Measurements from ENCODE around the gene TBC1D4.
"Not testable (repeated sequence)": the region's sequence is repeated elsewhere in the genome, so short reads cannot be mapped to it uniquely, and the experiment has no call there.

TBC1D4 gene

GRCh38 chr13:75446874-75447273 lies 35.1 kb downstream of the TBC1D4 start:
- DNase-seq = no peak

DNA sequence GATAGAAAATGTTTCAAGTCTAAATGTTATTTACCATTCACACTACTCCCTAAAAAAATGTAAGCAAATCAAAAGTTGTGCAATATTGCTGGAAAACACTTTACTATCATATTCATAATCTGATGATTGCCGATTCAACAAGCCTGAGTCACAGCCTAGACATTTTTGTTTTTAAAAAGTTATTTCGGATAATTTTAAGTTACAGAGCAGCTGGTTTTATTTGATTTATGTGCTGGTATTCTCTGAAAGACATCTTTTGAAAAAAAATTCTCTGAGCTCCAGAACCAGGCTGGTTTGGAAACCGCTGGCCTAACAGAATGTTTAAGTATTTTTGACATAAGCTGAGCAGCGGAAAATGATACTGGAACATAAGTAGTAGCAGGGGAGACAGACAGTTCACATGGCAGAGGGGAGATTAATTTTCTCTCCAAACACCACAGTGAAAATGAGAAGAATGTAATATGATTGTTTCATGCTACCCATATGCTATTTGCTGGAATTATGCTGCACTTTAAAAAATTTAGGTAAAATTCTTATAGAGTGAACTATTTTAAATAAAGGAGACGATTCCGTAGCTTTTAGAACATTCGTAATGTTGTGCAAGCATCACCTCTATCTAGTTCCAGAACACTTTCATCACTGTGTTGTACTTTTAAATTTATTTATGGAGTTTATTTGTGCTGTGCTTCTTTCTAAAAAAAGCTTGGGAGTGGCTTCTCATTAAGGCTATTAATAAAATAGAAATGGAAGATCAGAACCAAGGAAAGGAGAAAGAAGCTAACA lies 36.1 kb downstream of the TBC1D4 start:
- no peak for DNase-seq

DNA sequence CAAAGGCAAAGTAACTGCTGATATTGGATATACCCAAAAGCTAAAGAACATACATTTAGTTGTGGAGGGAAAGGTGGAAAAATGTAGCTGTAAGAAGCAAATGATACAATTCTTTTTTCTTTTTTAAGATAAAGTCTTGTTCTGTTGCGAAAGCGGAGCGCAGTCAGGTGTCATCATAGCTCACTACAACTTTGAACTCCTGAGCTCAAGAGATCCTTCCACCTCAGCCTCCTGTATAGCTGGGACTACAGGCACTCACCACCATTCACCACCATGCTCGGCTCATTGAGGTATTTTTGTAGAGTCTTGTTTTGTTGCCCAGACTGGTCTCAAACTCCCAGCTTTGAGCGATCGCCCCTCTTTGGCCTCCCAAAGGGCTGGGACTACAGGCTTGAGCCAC lies 38.0 kb downstream of the TBC1D4 start:
- DNase-seq = no peak

- no peak for DNase-seq
Measured at GRCh38 chr13:75443356-75443958, 38.5 kb downstream of the TBC1D4 start.

DNA sequence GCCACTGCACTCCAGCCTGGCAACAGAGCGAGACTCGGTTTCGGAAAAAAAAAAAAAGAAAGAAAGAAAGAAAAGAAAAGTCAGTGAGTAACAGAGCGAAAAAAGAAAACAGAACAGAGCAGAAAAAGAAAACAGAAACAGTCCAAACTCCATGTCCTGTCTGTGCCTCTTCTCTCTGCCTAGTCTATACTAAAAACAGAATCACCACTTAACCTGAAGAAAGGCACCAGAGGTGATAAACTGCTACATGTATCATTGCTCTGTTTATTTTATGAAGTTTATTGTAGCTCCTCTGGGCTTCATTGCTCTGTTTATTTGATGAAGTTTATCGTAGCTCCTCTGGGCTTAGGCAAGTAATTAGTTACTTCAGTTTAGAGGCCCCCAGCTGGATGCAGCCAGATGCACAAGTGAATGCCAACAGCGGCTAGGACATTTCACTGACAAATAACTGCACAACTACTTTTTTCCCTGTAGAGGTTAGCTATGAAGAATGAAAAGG lies 39.2 kb downstream of the TBC1D4 start:
- DNase-seq = no peak

DNA sequence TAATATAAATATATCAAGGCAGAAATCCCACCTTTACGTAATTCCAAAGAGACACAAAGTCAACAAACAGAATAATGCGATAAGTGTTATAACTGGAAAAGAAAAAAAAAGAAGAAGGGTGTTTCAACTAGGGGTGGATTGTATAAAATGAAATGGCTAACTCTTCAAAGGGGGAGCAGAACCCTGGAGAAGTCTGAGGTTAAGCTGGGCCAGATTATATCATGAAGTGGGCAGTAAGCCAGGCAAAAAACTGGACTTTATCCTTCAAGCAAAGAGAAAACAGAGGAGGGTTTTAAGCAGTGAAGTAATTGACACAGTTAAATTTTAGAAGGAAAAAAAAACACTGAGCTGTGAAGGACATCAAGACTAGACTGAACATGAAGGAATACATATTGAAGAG lies 41.9 kb downstream of the TBC1D4 start:
- DNase-seq = no peak

DNA sequence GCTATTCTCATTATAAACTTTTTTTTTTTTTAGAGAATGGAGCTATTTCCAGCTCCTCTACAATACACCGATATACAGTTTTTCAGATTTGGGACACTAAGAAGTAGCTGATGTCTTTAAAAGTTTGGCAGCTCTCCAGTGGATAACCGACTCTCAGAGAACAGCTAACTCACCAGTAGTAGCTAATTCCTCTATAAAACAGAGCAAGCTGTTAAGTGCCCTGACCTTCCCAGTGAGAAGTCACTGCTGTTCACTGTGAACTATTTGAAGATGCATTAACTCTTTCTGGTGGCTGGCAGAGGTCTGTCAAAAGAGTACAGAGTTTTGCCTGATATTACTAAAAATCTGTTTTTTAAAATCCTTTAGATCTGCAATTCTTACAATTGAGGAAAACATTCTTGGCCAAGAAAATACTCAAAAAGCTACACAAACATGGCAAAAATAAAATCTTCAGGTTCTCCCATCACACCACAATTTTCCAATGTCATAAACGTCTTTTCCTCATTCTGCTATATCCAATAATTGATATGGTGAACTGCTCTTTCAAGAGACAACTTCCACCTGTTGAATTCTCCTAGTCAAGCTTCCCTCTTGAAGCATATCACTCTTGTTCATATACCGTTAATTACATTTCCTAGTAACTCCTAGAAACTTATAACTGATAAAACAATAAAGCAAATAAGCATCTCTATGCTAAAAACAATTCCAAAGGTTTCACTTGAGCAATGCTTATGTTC lies 44.2 kb downstream of the TBC1D4 start:
- DNase-seq = no peak

DNA sequence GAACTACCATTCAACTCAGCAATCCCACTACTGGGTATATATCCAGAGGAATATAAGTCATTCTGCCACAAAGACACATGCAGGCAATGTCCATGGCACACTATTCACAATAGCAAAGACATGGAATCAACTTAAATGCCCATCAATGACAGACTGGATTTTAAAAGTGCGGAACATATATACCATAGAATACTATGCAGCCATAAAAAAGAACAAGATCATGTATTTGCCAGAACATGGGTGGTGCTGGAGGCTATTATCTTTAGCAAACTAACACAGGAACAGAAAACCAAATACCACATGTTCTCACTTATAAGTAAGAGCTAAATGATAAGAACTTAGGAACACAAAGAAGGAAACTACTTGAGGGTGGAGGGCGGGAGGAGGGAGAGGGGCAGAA lies 47.8 kb downstream of the TBC1D4 start:
- not testable (repeated sequence) for DNase-seq

DNA sequence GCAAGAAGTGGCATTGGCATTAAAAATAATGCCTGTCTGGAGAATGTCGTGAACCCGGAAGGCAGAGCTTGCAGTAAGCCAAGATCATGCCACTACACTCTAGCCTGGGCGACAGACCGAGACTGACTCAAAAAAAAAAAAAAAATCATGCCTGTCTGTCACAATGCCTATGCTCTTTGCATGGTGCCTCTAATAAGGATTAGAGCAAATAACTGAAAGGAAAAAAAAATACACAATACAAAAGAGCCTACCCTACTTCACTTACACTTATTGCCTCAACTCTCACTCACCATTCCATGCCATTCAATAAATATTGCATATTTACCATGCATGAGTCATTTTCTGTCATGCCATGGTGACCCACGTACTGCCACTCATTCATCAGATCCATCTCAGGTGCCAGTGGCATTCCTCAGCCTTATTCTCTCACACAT lies 49.1 kb downstream of the TBC1D4 start:
- DNase-seq = no peak

DNA sequence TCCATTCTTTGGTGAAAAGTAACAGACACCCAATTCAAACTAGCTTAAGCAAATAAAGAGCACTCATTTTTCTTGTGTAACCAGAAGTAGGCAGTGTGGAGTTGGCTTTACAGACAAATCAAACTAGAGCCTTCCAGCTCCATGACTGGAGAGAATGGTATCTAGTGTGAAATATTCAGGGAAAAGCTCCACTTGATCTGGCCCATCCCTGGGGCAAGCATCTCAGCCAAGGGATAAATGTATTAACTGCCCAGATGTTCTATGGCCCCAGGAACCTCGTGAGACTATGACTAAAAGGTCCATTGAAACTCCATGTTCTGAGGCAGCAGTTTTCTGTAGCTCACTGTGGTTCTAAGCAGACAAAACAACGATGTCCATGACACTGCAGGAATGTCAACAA lies 49.9 kb downstream of the TBC1D4 start:
- no peak for DNase-seq

DNA sequence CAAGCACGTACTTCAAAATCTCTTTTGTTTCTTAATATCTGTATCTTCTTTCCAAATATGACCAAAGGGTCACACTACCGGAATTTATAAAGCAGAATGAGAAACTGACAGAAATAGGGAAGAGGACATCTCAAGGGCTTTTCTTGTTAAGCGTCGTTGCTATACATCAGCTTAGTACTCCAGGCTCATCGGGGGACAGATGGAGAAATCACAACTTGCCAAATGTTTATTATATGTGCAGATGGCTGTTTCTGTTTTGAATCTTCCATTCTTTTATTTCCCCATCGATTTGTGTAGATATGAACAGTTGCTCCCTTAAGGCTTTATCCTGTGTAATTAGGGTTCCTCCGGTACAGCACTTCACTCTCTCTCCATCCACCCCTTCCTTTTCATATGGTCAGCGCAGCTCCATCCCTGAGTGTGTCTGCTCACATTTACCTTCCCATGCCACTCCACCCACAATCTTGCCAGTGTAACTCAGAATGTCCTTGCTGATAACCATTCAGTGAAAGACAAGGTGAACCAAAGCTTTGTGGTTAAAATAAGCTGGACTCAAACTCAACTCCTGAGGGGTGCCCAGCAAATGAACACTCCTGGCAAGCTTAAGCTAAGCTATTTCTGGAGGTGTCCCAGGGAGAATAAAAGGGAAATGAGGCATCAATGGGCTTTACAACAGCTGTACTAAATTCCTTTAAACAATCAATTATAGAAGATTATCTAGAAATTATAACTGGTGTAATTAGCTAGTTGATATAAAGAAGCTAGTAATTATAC lies 51.3 kb downstream of the TBC1D4 start:
- DNase-seq = no peak

GRCh38 chr13:75426421-75426820 lies 55.5 kb downstream of the TBC1D4 start:
- no peak for DNase-seq

GRCh38 chr13:75425216-75426009 lies 56.6 kb downstream of the TBC1D4 start:
- no peak for DNase-seq

- DNase-seq = no peak
Measured at GRCh38 chr13:75423946-75424345, 58.0 kb downstream of the TBC1D4 start.

DNA sequence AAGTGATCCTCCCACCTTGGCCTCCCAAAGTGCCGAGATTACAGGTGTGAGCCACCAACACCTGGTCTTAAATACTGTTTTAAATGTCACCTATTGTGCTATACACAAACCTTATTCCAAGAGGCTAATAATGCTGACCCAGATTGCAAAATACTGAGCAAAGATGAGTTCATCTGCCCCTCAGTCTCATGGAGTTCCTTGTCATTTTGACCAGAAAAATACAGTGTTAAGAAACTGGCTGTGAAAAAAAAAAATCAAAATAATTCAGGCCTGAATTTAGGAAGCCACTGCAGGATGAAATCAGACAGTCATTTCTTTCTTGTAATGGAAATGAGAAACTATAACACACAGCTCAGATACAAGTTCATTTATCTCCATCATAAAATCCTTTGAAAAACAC lies 59.9 kb downstream of the TBC1D4 start:
- no peak for DNase-seq

DNA sequence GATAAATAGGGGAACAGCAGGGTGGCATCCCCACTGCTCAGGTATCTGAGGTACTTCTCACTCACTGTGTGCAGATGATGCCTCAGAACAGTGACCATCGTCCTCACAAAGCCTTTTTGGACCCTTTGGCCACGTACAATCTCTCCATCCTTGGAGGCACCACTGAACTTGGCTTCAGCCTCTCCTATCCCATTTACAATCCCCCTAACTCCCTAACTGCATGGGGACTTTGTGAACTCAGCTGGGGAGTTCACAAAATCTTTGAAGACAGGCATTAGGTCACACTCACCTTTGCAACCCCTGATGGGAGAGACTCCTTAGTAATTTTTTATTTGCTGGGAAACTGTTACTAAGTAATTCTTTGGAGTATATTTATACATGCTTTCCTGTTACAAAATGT lies 60.8 kb downstream of the TBC1D4 start:
- no peak for DNase-seq

GRCh38 chr13:75419656-75420055 lies 62.3 kb downstream of the TBC1D4 start:
- DNase-seq = no peak

DNA sequence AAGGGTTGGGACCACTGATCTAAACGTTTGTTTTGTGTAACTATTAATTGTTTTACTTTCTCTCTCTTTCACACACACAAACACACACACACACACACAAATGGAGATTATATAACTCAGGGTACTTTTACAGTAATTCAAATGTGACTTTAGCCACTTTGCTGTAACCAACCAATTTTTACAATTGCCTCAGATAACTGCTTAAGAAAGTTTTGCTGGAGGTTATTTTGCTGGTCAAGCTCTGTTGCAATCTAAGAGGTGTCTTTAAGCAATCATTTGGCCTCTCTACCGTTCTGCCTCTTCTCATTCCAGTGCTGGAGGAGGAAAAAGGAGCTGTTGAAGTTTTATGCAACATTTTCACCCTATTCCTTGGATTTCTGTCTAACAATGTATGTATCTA lies 63.0 kb downstream of the TBC1D4 start:
- no peak for DNase-seq

DNA sequence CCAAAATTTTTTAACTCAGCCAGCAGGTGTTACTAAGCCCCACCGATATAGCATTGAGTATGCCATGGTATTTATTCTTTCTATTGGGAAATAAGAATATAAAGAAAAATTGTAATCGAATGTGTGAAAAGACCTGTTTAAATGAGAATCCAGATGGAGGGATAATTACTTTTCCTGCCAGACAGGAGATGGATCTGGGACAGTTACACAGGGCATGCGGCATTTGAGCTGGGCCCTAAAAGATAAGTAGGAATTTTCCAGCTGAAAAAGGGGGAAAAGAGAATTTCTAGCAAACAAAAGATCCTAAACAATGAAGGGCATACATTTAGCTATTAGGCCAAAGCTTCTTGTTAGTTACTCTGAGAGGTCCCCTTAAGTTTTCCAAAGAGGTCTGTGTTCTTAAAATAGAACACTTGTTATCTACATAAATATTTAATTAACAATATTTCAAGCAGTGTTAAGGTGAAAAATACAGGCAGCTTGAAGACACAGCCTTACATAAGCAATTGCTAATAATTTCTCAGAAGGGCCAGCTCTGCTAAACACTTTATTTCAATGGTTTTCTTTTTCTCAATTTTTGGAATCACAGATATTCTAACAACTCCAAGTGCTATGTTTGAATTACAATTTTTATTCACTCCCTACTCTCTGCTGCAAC lies 63.7 kb downstream of the TBC1D4 start:
- no peak for DNase-seq

GRCh38 chr13:75417656-75418055 lies 64.3 kb downstream of the TBC1D4 start:
- no peak for DNase-seq

- DNase-seq = no peak
Measured at GRCh38 chr13:75417012-75417384, 65.0 kb downstream of the TBC1D4 start.
